Activated CD8-positive, alpha-beta memory T cell treated with anti-CD3 and anti-CD28 coated beads, Interleukin-2, amount 50 U/mL, for 1 hour (primary cell): ENCODE measurements around the gene PTPRG.

Source experiments
- DNase-seq: peaks from one replicate; pipeline ENCODE4 v3.0.0-alpha.2; 2020; ENCODE audit errors: extremely low read depth

PTPRG gene

GRCh38 chr3:62183969-62184368 lies 622.6 kb downstream of the PTPRG start:
- DNase-seq = no peak

- DNase-seq = no peak
These were observed 623.2 kb downstream of the PTPRG start for GRCh38 chr3:62184559-62184958.

GRCh38 chr3:62187022-62187431 lies 625.7 kb downstream of the PTPRG start:
- no peak for DNase-seq

GRCh38 chr3:62188681-62189375 lies 627.5 kb downstream of the PTPRG start:
- DNase-seq = no peak

GRCh38 chr3:62189376-62189698 lies 628.0 kb downstream of the PTPRG start:
- no peak for DNase-seq

GRCh38 chr3:62192891-62193290 lies 631.5 kb downstream of the PTPRG start:
- no peak for DNase-seq

GRCh38 chr3:62193586-62194345 lies 632.4 kb downstream of the PTPRG start:
- no peak for DNase-seq

DNA sequence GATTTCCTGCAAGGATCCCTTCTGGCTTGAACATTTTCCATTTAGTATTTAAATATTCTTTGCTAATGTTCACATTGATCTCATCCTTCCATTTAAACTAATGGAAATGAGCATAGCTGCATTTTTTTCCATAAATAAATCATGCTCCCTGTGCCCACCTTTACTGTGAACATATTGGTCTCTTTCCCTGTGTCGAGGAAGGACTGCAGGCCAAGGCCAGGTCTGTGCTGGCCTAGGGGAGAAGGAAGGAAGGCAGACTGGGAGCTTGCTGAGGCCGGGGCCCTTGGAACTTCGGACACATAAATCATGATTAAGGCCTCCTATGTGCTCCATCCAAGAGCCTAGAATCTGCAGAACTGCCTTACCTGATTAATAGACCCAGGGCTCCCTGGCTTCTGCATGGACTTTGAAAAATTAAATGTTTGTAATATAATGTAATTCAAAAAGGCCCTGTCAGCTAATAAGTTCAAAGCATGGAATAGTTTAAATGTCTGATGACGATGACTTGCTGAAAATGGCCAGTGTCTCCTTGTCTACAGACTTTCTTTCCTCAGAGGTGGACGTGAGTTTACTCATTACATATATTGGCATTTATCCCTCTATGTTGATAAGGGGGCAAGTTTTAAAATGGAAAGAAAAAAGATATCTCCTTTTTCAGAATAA lies 636.1 kb downstream of the PTPRG start:
- no peak for DNase-seq

GRCh38 chr3:62199126-62199525 lies 637.8 kb downstream of the PTPRG start:
- DNase-seq = no peak

- no peak for DNase-seq
These were observed 640.2 kb downstream of the PTPRG start for GRCh38 chr3:62201438-62202035.

- DNase-seq = no peak
These were observed 641.8 kb downstream of the PTPRG start for GRCh38 chr3:62203152-62203551.

GRCh38 chr3:62203561-62203960 lies 642.2 kb downstream of the PTPRG start:
- no peak for DNase-seq

DNA sequence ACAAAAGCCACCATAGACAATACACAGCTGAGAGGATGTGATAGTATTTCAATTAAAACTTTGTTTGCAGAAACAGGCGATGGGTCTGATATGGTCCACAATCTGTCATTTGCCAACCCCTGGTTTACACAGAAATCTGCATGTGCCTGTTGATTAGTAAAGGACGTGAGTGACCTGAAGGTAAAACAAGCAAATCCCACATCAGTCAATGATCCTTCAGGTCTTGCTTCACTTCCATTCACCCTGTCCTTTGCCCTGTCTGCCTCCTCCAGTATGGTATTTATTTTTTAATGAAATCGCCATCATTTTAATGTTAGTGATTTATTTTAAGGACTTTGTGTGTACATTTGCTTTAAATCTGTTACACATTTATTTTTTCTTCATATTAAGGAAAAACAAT lies 645.8 kb downstream of the PTPRG start:
- DNase-seq = no peak

- DNase-seq = no peak
These were observed 647.0 kb downstream of the PTPRG start for GRCh38 chr3:62208385-62208784.

- DNase-seq = no peak
These were observed 647.7 kb downstream of the PTPRG start for GRCh38 chr3:62209101-62209500.

- no peak for DNase-seq
These were observed 648.6 kb downstream of the PTPRG start for GRCh38 chr3:62210011-62210410.

GRCh38 chr3:62211675-62212429 lies 650.5 kb downstream of the PTPRG start:
- DNase-seq = no peak

GRCh38 chr3:62214850-62215249 lies 653.5 kb downstream of the PTPRG start:
- no peak for DNase-seq

- no peak for DNase-seq
These were observed 659.2 kb downstream of the PTPRG start for GRCh38 chr3:62220616-62221015.

DNA sequence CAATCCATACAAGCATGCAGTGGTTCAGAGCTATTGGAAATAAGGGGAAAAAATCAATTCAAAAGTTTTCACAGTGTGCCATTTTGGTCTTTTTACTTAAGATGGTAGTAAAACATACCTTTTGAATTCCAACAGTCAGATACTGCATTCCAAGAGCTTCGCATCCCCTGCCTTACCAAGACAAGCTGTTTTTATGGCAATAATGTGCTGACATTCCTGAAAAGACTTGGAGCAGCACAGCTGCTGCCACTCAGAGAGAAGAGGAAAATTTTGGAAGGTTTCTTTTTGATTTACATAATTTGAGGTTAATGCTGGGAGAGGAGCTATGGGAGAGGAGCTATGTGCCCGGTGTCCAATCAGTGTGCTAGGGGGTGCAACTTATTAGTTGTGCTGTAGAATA lies 663.7 kb downstream of the PTPRG start:
- DNase-seq = no peak

DNA sequence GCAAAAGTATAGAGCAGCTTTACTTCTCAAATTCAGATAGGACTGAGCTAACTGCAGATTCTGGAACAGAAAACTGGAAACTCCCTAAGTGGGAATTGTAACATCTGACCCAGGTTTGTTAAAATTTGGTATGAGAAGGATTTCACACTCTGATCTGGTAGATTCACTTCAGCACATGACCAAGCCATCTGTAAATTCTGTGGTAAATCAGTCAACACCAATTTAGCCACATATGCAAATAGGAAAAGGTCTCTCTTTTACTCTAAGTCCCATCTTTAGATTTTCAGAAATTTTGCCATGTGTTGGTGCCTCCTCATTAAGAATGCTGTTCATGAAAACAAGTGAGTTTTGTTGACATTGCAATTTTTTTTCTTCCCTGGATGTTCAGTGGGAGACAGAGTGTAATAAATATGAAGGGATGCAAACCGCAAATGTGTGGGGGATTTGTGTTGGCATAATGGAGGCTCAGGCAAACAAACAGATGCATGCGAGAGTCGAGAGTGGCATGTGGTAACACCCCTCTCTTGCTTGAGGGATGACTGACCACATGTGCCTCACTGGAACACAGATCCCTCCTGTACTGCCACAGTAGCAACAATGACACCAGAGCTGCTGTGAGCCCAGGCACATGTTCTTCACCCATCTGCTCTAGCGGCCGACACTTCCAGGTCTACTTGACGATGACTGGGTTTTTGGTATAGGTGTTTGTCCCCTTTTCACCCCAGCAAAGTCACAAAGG lies 665.4 kb downstream of the PTPRG start:
- DNase-seq = no peak
